OCI-LY1 (cell line): ENCODE measurements around the gene ZBTB48.

Experiments used
- EZH2 ChIP-seq: fragments of 200-600 bp; sonication (generic), shearing (Covaris generic); IDR thresholded peaks from 2 replicates; pipeline ENCODE4 v1.8.0; 2017; ENCODE audit warnings: borderline replicate concordance, mixed run types, mild to moderate bottlenecking, antibody characterized with exemption, low read length, moderate library complexity, mixed read lengths
- TF ChIP-seq, protein P1 (sequence below): fragments of 200-600 bp; sonication (generic), shearing (Covaris generic); IDR thresholded peaks from 2 replicates; pipeline ENCODE4 v1.5.1; 2017; ENCODE audit warnings: mild to moderate bottlenecking, antibody characterized with exemption, low read length, moderate library complexity, mixed read lengths

DNA sequence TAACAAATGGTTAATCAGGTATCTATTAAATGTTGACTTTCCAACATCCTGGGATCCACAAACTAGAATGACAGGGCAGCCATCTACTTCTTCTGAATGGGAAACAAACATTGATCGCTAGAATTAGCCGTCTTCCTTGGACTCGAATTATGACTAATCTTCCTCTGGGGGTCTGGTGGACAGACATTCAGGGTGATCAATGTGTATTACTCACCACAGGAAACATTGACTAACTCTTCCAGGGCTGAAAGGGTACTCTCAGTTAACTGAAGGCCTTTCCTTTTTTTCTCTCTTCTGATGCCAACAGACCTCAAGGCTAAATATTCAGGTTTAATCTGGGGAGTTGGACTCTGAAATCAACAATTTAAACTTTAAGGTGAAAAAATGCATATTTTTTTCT is 35.0 kb upstream of the ZBTB48 start:
- TF ChIP-seq, protein P1, sequence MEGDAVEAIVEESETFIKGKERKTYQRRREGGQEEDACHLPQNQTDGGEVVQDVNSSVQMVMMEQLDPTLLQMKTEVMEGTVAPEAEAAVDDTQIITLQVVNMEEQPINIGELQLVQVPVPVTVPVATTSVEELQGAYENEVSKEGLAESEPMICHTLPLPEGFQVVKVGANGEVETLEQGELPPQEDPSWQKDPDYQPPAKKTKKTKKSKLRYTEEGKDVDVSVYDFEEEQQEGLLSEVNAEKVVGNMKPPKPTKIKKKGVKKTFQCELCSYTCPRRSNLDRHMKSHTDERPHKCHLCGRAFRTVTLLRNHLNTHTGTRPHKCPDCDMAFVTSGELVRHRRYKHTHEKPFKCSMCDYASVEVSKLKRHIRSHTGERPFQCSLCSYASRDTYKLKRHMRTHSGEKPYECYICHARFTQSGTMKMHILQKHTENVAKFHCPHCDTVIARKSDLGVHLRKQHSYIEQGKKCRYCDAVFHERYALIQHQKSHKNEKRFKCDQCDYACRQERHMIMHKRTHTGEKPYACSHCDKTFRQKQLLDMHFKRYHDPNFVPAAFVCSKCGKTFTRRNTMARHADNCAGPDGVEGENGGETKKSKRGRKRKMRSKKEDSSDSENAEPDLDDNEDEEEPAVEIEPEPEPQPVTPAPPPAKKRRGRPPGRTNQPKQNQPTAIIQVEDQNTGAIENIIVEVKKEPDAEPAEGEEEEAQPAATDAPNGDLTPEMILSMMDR: no peak
- no peak for TF ChIP-seq EZH2
